H7 (cell line): ENCODE results near the gene SLC26A6. TPM values are rescaled to one million over a fixed set of nuclear protein-coding genes. Genes with fewer than 3 reads are reported as not detected.

Experiments
- DNase-seq: peaks from one replicate; pipeline ENCODE4 v3.0.0; 2012
- H3K27me3 ChIP-seq: 2 replicates; pipeline ENCODE4 v1.6.0; 2011; ENCODE audit warnings: mild to moderate bottlenecking, low read length; ENCODE audit not compliant: control insufficient read depth, insufficient read depth
- H3K36me3 ChIP-seq: replicated peaks from 2 replicates; pipeline ENCODE4 v1.5.1; 2011; ENCODE audit warnings: low read length; ENCODE audit not compliant: control insufficient read depth, insufficient read depth
- H3K4me3 ChIP-seq: 2 replicates; pipeline ENCODE4 v1.5.1; 2011; ENCODE audit warnings: low read depth, mild to moderate bottlenecking, control low read depth, low read length, moderate library complexity; ENCODE audit not compliant: insufficient read depth
- total RNA-seq: library from RNA; depleted of rRNA; stranded (reverse); fragments of >200 nt; shearing (Covaris generic); gene quantifications from 2 replicates; pipeline ENCODE4 v1.2.3, GENCODE V29; 2014; rRNA removed

The SLC26A6 gene, protein sequence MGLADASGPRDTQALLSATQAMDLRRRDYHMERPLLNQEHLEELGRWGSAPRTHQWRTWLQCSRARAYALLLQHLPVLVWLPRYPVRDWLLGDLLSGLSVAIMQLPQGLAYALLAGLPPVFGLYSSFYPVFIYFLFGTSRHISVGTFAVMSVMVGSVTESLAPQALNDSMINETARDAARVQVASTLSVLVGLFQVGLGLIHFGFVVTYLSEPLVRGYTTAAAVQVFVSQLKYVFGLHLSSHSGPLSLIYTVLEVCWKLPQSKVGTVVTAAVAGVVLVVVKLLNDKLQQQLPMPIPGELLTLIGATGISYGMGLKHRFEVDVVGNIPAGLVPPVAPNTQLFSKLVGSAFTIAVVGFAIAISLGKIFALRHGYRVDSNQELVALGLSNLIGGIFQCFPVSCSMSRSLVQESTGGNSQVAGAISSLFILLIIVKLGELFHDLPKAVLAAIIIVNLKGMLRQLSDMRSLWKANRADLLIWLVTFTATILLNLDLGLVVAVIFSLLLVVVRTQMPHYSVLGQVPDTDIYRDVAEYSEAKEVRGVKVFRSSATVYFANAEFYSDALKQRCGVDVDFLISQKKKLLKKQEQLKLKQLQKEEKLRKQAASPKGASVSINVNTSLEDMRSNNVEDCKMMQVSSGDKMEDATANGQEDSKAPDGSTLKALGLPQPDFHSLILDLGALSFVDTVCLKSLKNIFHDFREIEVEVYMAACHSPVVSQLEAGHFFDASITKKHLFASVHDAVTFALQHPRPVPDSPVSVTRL
- 70.5 and 76.0 TPM in 2 replicates for total RNA-seq

DNA sequence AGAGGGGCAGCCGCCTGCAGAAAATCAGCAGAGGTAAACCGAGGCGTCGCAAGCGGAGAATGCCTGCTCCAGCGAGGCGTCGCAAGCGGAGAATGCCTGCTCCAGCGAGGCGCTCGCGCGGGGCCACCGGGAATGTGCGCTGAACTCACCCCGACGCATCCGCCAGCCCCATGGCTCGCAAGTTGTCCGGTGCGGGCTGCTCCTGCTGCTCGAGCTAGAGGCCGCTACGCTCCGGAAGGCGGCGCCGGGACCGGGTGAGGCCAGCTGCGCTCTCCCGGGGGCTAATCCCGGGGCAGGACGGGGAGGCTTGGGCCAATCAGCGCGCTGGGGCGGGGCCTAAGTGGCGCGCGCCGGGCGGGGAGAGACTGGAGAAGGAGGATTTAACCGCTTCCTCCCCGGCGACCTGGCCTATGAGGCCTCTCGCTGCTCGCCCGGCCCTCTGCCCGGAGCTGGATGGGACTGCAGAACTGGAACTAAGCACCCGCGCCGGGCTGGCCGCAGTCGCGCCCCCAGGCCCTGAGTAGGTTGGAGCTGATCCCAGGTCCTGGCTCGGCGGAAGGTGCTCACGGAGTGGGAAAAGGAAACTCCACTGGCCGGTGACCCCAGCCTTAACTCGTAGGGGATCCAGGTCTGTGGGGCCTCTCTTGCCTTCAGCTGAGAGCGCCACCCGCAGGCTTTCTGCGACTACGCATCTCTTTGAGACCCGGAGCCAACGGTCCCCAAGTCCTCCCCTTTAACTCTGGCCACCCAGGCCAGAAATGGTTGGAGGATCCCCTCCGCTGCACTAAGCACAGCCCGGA is at the start of gene SLC26A6:
SLC26A6 (minus strand) TSS at position 240 of the 800 bp plus-strand sequence; CDS start at position 172, 68 bp downstream.
- peak; percentile 100 for DNase-seq
- H3K27me3 ChIP-seq: no peaks in the 10 kb centered on the region
- peak within 1 kb of the TSS; percentile 96 for H3K4me3 ChIP-seq
- H3K36me3 ChIP-seq: peaks cover 23% of the 10 kb centered on the region

DNA sequence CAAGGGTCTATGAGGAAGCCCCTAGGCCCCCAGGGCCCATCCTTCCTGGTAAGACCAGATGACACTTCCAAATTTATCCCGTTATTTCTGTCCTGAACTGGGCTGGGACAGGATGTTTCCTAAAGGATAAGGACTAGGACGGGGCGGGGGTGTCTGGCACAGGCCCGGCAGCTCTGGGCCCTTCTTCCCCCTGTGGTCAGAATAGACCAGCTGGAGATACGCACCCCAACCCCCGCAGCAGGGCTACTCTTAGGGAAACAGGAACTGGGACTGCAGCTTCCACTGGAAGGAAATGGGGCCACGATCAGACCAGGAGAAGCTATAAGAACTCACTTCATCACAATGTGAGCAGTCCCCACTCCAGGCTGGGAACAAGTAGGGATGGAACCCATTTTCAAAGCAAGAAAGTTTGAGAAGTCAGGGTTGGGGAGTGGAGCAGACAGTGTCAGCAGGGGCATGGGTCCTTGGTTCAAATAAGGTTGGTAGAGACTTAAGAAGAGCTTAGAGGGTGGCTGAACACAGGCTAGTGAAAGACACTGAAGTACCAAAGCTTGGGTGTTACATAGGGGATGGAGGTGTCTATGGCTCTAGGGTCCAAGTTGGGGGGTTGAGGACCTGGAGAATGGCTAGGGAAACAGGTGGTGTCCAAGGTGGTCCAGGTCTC is 49.4 kb upstream of the SLC26A6 start:
- no peaks in the 10 kb centered on the region for H3K27me3 ChIP-seq
- peaks cover 42% of the 10 kb centered on the region for H3K36me3 ChIP-seq
- DNase-seq: no peak
- peak overlapping the region; percentile 13 for H3K4me3 ChIP-seq

DNA sequence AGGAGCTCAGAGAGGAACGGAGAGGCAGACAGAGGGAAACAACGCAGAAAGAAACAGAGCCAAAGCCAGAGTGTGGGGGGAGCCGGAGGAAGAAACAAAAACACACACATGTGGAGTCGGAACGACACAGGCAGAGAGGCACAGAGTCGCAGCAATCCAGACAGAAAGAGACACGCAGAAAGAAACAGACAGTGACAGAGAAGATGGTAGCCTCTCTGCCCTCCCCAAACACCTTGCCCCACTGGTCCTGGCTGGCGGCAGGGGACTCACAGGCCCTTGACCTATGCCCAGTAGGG is 48.7 kb upstream of the SLC26A6 start:
- Histone ChIP-seq H3K36me3 (peaks cover 39% of the 10 kb centered on the region), H3K4me3 (no peak overlapping the region), H3K27me3 (no peaks in the 10 kb centered on the region)
- DNase-seq: no peak

DNA sequence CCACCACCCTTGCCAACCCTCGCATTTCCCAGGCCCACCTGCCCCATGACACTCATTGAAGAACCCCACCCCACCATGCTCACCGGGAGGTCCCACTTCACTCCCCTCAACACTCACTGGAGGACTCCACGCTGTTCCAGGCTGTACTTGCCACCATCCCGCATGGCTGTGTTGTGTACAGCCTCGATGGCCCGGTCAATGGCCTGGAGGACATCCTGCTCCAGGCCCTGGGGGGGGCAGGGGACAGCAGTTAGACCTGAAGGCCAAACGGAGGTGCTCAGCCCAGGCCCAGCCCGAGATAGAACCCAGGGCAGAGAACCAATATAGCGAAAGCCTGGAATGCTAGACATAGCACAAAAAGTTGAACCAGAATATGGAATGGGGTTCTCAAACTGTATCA is 47.5 kb upstream of the SLC26A6 start:
- Histone ChIP-seq H3K4me3 (no peak overlapping the region), H3K27me3 (no peaks in the 10 kb centered on the region), H3K36me3 (peaks cover 38% of the 10 kb centered on the region)
- no peak for DNase-seq

DNA sequence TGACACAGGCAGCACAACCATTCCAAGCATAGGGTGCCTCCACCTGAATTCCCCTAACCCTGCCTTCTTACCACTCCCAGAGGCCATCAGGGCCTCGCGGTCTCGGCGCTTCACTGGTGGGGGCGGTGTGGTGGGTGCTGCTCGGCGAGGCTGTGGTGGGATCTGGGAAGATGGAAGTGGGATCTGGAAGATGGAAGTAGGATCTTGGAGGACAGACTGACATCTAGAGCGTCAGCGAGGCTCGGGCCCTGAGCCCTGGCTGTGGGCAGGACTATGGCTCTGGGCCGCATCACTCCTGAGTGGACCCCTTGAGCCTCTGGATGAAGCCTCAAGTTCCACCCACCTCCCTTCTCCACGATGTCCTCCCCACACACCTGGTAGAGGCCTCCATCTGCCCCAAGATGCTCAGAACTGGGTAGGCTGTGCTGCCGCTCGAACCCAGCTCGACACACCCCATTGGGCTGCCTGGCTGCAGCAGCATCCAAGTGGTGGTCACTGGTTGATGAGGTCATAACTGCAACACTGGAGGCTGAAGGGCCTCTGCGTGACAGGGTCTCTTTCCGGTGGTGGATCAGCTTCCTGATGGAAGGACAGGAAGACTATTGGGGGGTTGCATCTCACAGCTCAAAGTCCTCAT is 46.8 kb upstream of the SLC26A6 start:
- no peak for DNase-seq
- Histone ChIP-seq H3K27me3 (no peaks in the 10 kb centered on the region), H3K4me3 (no peak overlapping the region), H3K36me3 (peaks cover 38% of the 10 kb centered on the region)

DNA sequence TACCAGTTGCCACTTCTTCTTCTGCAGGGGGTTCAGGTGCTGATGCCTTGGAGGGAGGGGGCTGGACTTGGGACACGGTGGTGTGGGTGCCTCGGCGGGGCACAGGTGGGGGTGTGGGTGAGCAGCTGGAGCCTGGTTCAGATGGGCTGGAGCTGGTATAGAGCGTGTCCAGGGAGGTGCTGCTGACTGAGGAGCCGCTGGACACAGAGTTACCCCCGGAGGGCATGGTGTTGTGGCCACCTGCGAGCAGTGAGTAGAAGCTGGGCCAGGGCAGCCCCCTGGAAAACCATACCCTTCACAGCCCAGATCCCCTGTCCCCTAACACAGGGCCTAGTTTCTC is 46.2 kb upstream of the SLC26A6 start:
- Histone ChIP-seq H3K27me3 (no peaks in the 10 kb centered on the region), H3K36me3 (peaks cover 38% of the 10 kb centered on the region), H3K4me3 (no peak overlapping the region)
- no peak for DNase-seq

DNA sequence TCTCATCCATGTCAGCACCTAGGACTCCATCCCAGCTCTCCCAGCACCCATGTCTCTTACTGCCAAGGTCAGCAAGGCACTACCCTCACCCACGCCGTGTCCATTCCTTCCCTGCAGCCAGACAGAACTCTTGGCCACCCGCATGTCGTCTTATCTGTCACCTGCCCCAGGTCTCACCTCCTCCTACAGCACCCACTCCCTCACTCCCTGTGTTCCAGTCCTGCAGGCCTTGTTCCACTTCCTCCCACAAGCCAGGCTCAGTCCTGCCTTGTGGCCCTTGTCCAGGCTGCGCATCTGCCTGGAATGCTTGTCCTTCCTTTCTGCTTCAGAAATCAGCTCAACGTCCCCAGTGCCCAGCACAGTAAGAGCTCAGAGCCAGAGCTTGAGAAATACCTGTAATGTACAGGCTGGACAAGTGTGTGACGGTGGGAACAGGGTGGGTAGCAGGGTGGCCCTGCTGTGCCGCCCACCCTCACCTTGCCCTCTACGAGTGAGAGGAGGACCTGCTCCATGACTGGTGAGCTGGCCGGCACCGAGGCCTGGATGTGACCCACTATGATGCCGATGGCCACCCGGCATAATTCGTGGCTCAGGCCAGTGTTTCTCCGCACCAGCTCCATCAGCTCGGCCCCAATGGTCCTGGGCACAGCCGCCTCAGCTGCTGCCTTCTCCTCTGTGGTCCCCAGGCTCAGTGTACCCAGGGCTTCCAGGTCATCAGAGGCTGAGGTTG is 45.7 kb upstream of the SLC26A6 start:
- Histone ChIP-seq H3K27me3 (no peaks in the 10 kb centered on the region), H3K4me3 (no peak overlapping the region), H3K36me3 (peaks cover 42% of the 10 kb centered on the region)
- DNase-seq: no peak

DNA sequence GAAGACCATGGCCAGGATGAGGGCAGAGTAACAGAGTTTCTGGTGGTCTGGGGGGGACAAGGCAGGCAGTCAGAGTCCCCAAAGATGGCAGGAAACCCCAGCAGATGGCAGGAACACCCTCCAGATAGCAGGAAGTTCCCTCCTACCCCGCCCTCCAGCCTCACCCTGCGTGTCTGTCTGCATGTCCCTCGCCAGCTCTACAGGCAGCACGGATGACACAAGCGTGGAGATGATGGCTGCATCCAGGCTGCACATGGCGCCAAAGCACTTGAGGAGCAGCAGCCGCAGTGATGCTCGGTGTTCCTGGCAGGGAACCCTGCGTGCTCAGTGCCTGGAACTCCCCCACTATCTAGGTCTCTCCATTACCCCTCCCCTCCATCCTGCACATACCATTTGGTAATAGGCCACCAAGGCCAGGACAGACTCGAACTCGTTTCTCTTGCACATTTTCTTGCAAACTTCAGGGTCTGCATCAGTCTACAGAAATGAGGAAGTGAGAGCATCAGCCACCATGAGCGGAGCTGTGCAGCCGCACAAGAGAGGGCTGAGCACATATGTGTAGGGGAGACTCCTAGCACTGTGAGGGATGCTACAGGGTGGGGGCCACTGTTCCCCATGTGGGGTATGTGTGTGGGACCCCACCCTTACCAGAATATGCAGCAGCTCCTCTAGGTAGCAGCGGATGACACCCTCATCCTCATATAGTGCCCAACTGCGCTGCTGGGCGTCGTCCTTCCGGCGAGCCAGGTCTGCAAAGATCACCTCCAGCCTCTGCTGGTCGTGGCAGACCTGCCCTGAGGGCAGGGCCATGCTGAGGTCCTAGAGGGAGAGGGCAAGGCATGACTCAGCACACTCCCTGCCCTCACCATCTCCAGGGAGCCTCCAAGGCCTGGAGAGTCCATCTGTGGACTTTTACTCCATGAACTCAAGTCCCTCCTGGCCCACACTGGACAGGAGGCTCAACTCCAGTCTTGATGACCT is 44.4 kb upstream of the SLC26A6 start:
- DNase-seq: no peak
- H3K36me3 ChIP-seq: peaks cover 46% of the 10 kb centered on the region

DNA sequence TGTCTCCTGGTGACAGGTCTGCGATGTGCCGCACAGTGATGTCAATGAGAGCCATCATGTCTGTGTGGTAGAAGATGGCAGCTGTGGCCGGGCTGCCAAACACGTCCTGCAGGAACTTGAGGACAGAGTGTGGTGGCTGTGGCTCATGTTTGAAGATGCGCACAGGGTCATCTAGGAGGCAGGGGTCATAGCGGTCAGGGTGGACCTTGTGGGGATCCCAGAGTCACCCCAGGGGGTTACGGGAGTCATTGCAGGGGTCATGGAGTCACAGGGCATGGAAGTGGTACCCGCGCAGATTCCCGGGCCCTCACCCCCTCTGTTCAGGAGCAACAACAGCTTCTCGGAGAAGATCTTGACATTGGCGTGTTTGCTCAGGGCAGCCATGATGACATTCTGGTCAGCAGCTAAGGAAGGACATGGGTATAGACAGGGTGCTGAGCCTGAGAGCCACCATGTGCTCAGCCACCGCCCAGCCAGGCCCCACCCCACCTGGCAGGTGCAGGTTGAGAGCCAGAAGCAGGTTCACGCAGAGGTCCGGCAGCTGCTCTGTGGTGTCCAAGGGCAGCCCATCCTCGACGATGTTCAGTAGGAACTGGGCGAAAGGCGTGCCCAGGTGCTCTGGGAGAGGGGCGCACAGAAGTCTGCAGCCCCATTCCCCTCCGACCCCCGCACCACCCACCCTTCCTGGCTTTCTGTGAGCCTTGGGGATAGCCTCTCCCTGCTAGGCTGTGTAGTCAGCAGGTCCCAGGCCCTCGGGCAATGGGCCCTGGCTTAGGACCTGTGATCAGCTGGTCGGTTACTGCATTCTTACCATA is 43.5 kb upstream of the SLC26A6 start:
- Histone ChIP-seq H3K27me3 (no peaks in the 10 kb centered on the region), H3K4me3 (no peak overlapping the region), H3K36me3 (peaks cover 48% of the 10 kb centered on the region)
- DNase-seq: no peak

More for the DNA sequence above, 44.4 kb upstream of the SLC26A6 start:
- Histone ChIP-seq H3K27me3 (no peaks in the 10 kb centered on the region), H3K4me3 (no peak overlapping the region)

DNA sequence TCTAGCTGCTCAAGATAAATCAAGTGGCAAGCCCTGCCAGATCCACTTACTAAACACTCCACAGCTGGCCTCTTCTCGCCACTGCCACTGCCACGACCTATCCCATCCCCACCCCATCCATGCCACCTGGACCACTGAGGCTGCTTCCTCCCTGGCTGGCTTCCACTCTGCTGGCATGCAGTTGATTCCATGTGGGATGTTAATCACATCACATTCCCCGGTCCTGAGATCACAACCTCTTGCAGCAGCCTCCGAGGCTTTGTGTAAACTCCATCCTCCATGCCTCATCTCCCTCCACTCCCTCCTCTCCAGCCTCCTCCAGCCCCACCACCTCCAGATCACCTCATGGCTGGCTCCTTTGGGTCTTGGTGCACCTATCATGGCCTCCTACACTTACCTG is 42.8 kb upstream of the SLC26A6 start:
- DNase-seq: no peak
- Histone ChIP-seq H3K36me3 (peaks cover 50% of the 10 kb centered on the region), H3K27me3 (no peaks in the 10 kb centered on the region), H3K4me3 (no peak overlapping the region)

DNA sequence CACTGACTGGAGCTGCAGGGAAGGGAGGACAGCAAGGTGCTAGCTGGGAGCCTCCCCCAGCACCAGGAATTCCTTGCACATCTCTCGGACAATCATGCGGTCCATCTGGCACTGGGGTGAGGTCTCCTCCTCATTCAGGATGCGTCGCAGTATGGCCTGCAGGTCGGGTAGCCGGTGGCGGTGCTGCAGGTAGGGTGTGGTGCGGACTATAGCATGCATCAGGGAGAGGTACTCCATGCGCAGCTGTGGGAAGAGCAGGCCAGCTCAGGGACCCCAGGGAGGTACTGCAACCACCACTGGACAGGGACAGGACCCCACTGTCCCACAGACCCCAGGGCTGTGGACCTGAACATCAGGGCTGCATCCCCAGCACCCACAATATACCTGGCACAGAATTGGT is 39.2 kb upstream of the SLC26A6 start:
- H3K4me3 ChIP-seq: no peak overlapping the region
- no peak for DNase-seq
- H3K36me3 ChIP-seq: peaks cover 35% of the 10 kb centered on the region
- no peaks in the 10 kb centered on the region for H3K27me3 ChIP-seq

DNA sequence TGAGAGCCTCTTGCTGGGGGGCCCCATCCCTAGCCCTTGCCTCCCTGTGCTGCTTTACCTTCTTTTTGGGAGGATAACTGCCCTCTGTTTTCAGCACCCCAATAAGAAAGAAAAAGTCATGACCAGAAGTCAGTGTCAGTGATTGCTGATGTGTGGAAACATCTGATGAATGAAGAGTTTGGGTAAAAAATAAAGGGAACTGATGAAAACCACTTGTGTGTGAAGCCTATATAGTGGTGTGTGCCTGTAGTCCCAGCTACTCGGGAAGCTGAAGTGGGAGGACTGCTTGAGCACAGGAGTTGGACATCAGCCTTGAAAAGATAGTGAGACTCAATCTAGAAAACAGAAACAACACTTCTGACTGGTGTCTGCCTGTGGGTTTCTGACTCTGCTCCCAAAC is 37.3 kb upstream of the SLC26A6 start:
- Histone ChIP-seq H3K36me3 (peaks cover 21% of the 10 kb centered on the region), H3K4me3 (no peak overlapping the region), H3K27me3 (no peaks in the 10 kb centered on the region)
- DNase-seq: no peak
